ENCODE data around the gene SLFN5.

GRCh38 chr17:35218915-35219314 lies 24.0 kb upstream of the SLFN5 start:
- TF ChIP-seq POLR2A (IDR thresholded peaks at IDR 0.05) (no peak), POLR2AphosphoS5 (IDR thresholded peaks at IDR 0.05) (no peak)
